ENCODE data around the gene RAPGEF4.

DNA sequence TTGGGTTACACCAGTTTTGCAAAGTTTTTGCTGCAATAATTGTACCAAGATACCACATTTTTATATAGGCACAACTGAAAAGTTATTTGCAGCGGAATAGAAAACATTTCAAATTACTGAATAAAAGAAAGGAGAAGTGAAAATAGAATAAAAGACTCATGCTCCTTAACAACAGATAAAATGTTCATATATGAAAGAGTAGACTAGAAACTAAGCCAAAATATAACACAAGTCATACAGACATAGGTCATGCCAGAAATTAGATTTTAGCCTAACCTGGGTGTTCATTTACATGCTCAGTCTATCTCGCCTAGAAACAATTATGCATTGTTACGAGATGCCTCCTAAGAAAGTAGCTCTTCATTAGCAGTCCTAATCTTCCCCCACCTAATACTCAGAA is 323.6 kb downstream of the RAPGEF4 start:
- TF ChIP-seq POLR2AphosphoS5 (IDR thresholded peaks at IDR 0.05; ENCODE audit: low read depth, low read length) = no peak
- TF ChIP-seq, protein P1, sequence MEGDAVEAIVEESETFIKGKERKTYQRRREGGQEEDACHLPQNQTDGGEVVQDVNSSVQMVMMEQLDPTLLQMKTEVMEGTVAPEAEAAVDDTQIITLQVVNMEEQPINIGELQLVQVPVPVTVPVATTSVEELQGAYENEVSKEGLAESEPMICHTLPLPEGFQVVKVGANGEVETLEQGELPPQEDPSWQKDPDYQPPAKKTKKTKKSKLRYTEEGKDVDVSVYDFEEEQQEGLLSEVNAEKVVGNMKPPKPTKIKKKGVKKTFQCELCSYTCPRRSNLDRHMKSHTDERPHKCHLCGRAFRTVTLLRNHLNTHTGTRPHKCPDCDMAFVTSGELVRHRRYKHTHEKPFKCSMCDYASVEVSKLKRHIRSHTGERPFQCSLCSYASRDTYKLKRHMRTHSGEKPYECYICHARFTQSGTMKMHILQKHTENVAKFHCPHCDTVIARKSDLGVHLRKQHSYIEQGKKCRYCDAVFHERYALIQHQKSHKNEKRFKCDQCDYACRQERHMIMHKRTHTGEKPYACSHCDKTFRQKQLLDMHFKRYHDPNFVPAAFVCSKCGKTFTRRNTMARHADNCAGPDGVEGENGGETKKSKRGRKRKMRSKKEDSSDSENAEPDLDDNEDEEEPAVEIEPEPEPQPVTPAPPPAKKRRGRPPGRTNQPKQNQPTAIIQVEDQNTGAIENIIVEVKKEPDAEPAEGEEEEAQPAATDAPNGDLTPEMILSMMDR (IDR thresholded peaks at IDR 0.05) = no peak
- TF ChIP-seq, protein P2, sequence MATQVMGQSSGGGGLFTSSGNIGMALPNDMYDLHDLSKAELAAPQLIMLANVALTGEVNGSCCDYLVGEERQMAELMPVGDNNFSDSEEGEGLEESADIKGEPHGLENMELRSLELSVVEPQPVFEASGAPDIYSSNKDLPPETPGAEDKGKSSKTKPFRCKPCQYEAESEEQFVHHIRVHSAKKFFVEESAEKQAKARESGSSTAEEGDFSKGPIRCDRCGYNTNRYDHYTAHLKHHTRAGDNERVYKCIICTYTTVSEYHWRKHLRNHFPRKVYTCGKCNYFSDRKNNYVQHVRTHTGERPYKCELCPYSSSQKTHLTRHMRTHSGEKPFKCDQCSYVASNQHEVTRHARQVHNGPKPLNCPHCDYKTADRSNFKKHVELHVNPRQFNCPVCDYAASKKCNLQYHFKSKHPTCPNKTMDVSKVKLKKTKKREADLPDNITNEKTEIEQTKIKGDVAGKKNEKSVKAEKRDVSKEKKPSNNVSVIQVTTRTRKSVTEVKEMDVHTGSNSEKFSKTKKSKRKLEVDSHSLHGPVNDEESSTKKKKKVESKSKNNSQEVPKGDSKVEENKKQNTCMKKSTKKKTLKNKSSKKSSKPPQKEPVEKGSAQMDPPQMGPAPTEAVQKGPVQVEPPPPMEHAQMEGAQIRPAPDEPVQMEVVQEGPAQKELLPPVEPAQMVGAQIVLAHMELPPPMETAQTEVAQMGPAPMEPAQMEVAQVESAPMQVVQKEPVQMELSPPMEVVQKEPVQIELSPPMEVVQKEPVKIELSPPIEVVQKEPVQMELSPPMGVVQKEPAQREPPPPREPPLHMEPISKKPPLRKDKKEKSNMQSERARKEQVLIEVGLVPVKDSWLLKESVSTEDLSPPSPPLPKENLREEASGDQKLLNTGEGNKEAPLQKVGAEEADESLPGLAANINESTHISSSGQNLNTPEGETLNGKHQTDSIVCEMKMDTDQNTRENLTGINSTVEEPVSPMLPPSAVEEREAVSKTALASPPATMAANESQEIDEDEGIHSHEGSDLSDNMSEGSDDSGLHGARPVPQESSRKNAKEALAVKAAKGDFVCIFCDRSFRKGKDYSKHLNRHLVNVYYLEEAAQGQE (IDR thresholded peaks at IDR 0.05; ENCODE audit: insufficient read depth in 1 of 2, low read depth in 2 of 2, low read length in 1 of 2) = no peak
- TF ChIP-seq SIN3A (IDR thresholded peaks at IDR 0.05; ENCODE audit: borderline replicate concordance, insufficient read depth, low read depth, low read length) = no peak

Measured in Panc1 (cell line).